Thyroid gland (tissue), 4 donors: ENCODE data around the gene EZH1. TPM values are rescaled to one million over a fixed set of nuclear protein-coding genes. Genes with fewer than 3 reads are reported as not detected.
"Not testable (repeated sequence)": the region's sequence is repeated elsewhere in the genome, so short reads cannot be mapped to it uniquely, and the experiment has no call there.

Experiments used
- DNase-seq, 2 donors: peaks; one replicate each; pipeline ENCODE4 v3.0.0-alpha.2; 2019
- H3K27ac ChIP-seq, 3 donors: fragments of 200-600 bp; sonication (generic); 1 replicate in 2 of 3; 2 replicates in 1 of 3; pipeline ENCODE4 v1.5.1; 2016 to 2019; ENCODE audit warnings: mild to moderate bottlenecking in 1 of 3, moderate library complexity in 1 of 3
- H3K27me3 ChIP-seq: fragments of 200-600 bp; sonication (generic); one replicate; pipeline ENCODE4 v1.5.1; 2019
- H3K36me3 ChIP-seq, 2 donors: fragments of 200-600 bp; sonication (generic); one replicate each; pipeline ENCODE4 v1.5.1; 2016 to 2019
- H3K4me1 ChIP-seq, 2 donors: fragments of 200-600 bp; sonication (generic); one replicate each; pipeline ENCODE4 v1.5.1; 2017 to 2019
- H3K4me3 ChIP-seq, 3 donors: fragments of 200-600 bp; sonication (generic); replicated peaks in 1 of 3; 1 replicate in 2 of 3; 2 replicates in 1 of 3; pipeline ENCODE4 v1.5.1; 2016; ENCODE audit warnings: mild to moderate bottlenecking in 1 of 3
- H3K9me3 ChIP-seq: fragments of 200-600 bp; sonication (generic); one replicate; pipeline ENCODE4 v1.5.1; 2017
- CTCF ChIP-seq, 6 experiments: fragments of 200-600 bp in 3 of 6; fragments of 450-650 bp in 3 of 6; sonication (generic) in 3 of 6; IDR thresholded peaks; one replicate each; pipeline ENCODE4 v1.5.1; 2016 to 2019; ENCODE audit warnings: antibody characterized with exemption in 6 of 6, mild to moderate bottlenecking in 2 of 6, inconsistent platforms in 1 of 6, moderate library complexity in 1 of 6
- POLR2A ChIP-seq, 2 donors: fragments of 450-650 bp; IDR thresholded peaks; one replicate each; pipeline ENCODE4 v1.6.1; 2017; ENCODE audit warnings: antibody characterized with exemption in 2 of 2, mild to moderate bottlenecking in 2 of 2, moderate library complexity in 1 of 2
- WGBS, 2 donors: methylation state at CpG; one replicate each; pipeline ENCODE4 v1.1.5; 2017; 5-methylcytosine and 5-hydroxymethylcytosine counted together
- intact Hi-C: fragments of 100-400 bp; cut with DNase I; formaldehyde crosslinking; loops from one replicate; pipeline ENCODE4 v1.15.1; 2023
- total RNA-seq, 4 donors: library from RNA; depleted of rRNA; stranded (reverse); fragments of >200 nt; gene quantifications; one replicate each; pipeline ENCODE4 v1.2.3, GENCODE V29; 2016

EZH1 gene
- total RNA-seq, 4 donors from 2014 or later = 39.3 to 69.2 (median 56.4) TPM

- 84 to 88% methylated on average over 39 to 43 of the region's 87 CpGs for WGBS, 2 donors
- intact Hi-C loops = no loop called here
- H3K4me1 ChIP-seq = peaks cover 15 to 36% of the 10 kb centered on the region in 2 donors
- H3K36me3 ChIP-seq = peaks cover 49 to 53% of the 10 kb centered on the region in 2 donors
- no peak overlapping the region for H3K4me3 ChIP-seq
- no peaks in the 10 kb centered on the region for H3K9me3 ChIP-seq
- TF ChIP-seq POLR2A (IDR thresholded peaks at IDR 0.05) = no peak
- no peak for TF ChIP-seq CTCF (IDR thresholded peaks at IDR 0.05)
- H3K27ac ChIP-seq = no peak overlapping the region
- H3K27me3 ChIP-seq = no peaks in the 10 kb centered on the region
- DNase-seq = no peak
Measured at GRCh38 chr17:42669977-42670788, 74.7 kb downstream of the EZH1 start.

- no peak for DNase-seq
- peaks cover 10 to 31% of the 10 kb centered on the region in 2 donors for H3K4me1 ChIP-seq
- no peak overlapping the region for H3K27ac ChIP-seq
- no peaks in the 10 kb centered on the region for H3K9me3 ChIP-seq
- H3K4me3 ChIP-seq = no peak overlapping the region
- WGBS, 2 donors = 76 to 89% methylated on average over 3 to 6 of the region's 12 CpGs
- no peaks in the 10 kb centered on the region for H3K27me3 ChIP-seq
- TF ChIP-seq POLR2A (IDR thresholded peaks at IDR 0.05) (no peak), CTCF (IDR thresholded peaks at IDR 0.05) (no peak)
- H3K36me3 ChIP-seq = peaks cover 49 to 53% of the 10 kb centered on the region in 2 donors
- intact Hi-C loops = no loop called here
Measured at GRCh38 chr17:42669705-42669976, 75.2 kb downstream of the EZH1 start.

- no peak for TF ChIP-seq POLR2A (IDR thresholded peaks at IDR 0.05)
- intact Hi-C loops = no loop called here
- H3K4me1 ChIP-seq = peaks cover 5 to 16% of the 10 kb centered on the region in 2 donors
Measured at GRCh38 chr17:42667088-42667951, 77.5 kb downstream of the EZH1 start.

GRCh38 chr17:42666126-42666525, 78.7 kb downstream of the EZH1 start:
- H3K27ac ChIP-seq, H3K4me3 ChIP-seq, H3K9me3 ChIP-seq, DNase-seq, intact Hi-C loops, H3K27me3 ChIP-seq: not testable (repeated sequence)
- 89% methylated on average over 9 to 13 of the region's 16 CpGs for WGBS, 2 donors
- H3K36me3 ChIP-seq = peaks cover 35 to 42% of the 10 kb centered on the region in 2 donors
- H3K4me1 ChIP-seq = peaks cover 5 to 16% of the 10 kb centered on the region in 2 donors

More at GRCh38 chr17:42667088-42667951, 77.5 kb downstream of the EZH1 start:
- no peaks in the 10 kb centered on the region for H3K9me3 ChIP-seq
- 56 to 71% methylated on average over 7 of the region's 7 CpGs for whole genome bisulfite sequencing, 2 donors
- no peak overlapping the region for H3K4me3 ChIP-seq
- peak in 1 of 2 donors; percentile 45 for DNase-seq
- peaks cover 47 to 48% of the 10 kb centered on the region in 2 donors for H3K36me3 ChIP-seq
- H3K27me3 ChIP-seq = no peaks in the 10 kb centered on the region
- H3K27ac ChIP-seq = peak overlapping the region in 2 of 3 donors; percentile 27 to 61

GRCh38 chr17:42665581-42666001, 79.2 kb downstream of the EZH1 start:
- no peak overlapping the region for H3K4me3 ChIP-seq
- no peak for DNase-seq
- peaks cover 30 to 36% of the 10 kb centered on the region in 2 donors for H3K36me3 ChIP-seq
- H3K4me1 ChIP-seq = peaks cover 5 to 16% of the 10 kb centered on the region in 2 donors
- no peaks in the 10 kb centered on the region for H3K27me3 ChIP-seq
- TF ChIP-seq POLR2A (IDR thresholded peaks at IDR 0.05) = no peak
- TF ChIP-seq CTCF (IDR thresholded peaks at IDR 0.05) = no peak
- no peaks in the 10 kb centered on the region for H3K9me3 ChIP-seq
- 90% methylated on average over 14 of the region's 14 CpGs for WGBS, 2 donors
- no peak overlapping the region for H3K27ac ChIP-seq
- intact Hi-C loops = no loop called here
